Measurements from ENCODE around the gene VIM.

GRCh38 chr10:17282311-17282710, 54.3 kb downstream of the VIM start:
- TF ChIP-seq CTCF (IDR thresholded peaks at IDR 0.05; ENCODE audit: low read depth, low read length) (no peak), EZH2phosphoT487 (IDR thresholded peaks at IDR 0.05; ENCODE audit: low read depth) (no peak)
